GM20000 (cell line): ENCODE measurements around the gene NFU1.

ENCODE experiments used
- DNase-seq: peaks from one replicate; pipeline ENCODE4 v3.0.0; 2012; ENCODE audit warnings: low spot score
- TF ChIP-seq, protein P1 (sequence below): IDR thresholded peaks from 2 replicates; pipeline ENCODE4 v1.5.1; 2012; ENCODE audit warnings: mild to moderate bottlenecking, control low read depth; ENCODE audit errors: extremely low read depth, missing control alignments

NFU1 gene

GRCh38 chr2:69387770-69388481, 49.3 kb downstream of the NFU1 start:
- no peak for DNase-seq
- TF ChIP-seq, protein P1, sequence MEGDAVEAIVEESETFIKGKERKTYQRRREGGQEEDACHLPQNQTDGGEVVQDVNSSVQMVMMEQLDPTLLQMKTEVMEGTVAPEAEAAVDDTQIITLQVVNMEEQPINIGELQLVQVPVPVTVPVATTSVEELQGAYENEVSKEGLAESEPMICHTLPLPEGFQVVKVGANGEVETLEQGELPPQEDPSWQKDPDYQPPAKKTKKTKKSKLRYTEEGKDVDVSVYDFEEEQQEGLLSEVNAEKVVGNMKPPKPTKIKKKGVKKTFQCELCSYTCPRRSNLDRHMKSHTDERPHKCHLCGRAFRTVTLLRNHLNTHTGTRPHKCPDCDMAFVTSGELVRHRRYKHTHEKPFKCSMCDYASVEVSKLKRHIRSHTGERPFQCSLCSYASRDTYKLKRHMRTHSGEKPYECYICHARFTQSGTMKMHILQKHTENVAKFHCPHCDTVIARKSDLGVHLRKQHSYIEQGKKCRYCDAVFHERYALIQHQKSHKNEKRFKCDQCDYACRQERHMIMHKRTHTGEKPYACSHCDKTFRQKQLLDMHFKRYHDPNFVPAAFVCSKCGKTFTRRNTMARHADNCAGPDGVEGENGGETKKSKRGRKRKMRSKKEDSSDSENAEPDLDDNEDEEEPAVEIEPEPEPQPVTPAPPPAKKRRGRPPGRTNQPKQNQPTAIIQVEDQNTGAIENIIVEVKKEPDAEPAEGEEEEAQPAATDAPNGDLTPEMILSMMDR = no peak

- DNase-seq = peak; percentile 97
- TF ChIP-seq, protein P1 = no peak
Measured at GRCh38 chr2:69386789-69387734, 50.2 kb downstream of the NFU1 start, which contains the start of gene GFPT1. Gene GFPT1 (minus strand): TSS chr2:69387227. CDS start chr2:69387071, 156 bp downstream.

DNA sequence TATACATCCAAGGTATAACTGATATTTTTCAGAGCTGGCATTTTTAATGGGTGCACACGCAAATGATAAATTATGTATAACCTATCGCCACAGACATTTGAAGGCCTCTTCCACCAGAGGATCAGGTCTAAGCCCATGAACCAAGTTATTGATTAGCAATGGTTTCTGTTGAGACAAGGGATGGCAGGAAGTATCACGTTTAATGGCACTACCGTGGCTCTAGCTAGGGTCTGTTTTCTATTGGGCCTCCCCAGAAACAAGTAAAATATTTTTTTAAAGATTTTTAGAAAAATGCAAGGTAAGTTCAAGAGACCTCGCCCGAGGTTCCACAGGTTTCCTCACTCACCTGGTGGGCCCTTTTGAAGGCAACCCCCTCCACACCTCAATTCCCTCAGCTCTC, 50.9 kb downstream of the NFU1 start:
- TF ChIP-seq, protein P1 = no peak

DNA sequence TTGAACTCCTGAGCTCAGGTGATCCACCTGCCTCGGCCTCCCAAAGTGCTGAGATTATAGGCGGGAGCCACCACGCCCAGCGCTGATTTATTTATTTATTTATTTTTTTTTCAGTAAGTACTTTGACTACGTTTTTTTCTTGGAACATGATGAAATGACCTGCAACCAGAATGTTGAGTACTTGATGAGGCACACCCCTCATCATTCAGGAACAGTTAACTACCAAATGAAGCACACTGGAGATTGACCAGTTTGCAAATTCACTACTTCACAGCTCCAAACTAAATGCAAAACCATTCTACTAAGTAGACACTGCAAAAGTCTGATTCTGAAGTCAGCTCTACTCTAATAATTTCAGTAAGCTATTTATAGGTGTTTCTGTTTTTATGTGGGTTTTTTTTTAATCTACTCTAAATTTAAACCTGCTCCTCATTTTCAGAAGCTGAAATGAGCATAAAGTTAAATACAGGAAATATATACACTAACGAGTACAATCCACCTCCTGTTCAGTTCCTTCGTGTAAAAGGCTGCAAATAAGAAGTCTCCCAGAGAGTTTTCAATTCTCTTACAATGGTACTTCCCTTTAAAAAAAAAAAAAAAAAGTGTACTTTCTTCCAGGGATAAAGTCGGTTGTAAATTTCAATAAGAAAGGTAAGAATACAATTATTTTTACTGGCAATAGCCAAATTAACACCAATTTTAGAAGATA, 51.6 kb downstream of the NFU1 start:
- TF ChIP-seq, protein P1 = no peak
- no peak for DNase-seq

More for the DNA sequence above, 50.9 kb downstream of the NFU1 start:
- no peak for DNase-seq

DNA sequence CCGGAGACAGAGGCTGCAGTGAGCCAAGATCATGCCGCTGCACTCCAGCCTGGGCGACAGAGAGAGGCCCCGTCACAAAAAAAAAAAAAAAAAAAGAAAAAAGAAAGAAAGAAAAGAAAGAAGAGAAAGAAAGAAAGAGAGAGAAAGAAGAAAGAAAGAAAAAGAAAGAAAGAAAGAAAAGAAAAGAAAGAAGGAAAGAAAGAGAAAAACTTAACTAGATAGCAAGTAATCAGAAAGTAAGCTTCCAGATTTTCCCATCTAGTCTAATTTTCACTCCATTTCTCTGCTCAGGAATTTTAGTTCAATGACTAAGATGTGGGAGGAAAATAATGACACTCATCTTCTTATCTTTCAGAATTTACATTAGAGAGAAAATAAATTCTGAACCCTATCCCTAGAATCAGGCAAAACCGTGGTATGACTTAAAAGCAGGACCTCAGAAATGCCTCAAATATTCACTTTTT, 52.6 kb downstream of the NFU1 start:
- TF ChIP-seq, protein P1 = no peak
- no peak for DNase-seq

GRCh38 chr2:69383176-69383812, 53.9 kb downstream of the NFU1 start:
- TF ChIP-seq, protein P1 = no peak

More at GRCh38 chr2:69383176-69383812, 53.9 kb downstream of the NFU1 start:
- no peak for DNase-seq
